NT2/D1 (cell line): ENCODE measurements around the gene ALMS1.

Source experiments
- DNase-seq: peaks from one replicate; pipeline ENCODE4 v3.0.0-alpha.2; 2011; ENCODE audit warnings: low read depth, low spot score
- H3K27me3 ChIP-seq: 2 replicates; pipeline ENCODE4 v1.6.0; 2011; ENCODE audit warnings: mild to moderate bottlenecking; ENCODE audit not compliant: insufficient read length, insufficient read depth
- H3K36me3 ChIP-seq: 2 replicates; pipeline ENCODE4 v1.6.1; 2011; ENCODE audit warnings: mild to moderate bottlenecking, low read length, mixed read lengths; ENCODE audit not compliant: insufficient read depth, insufficient read length
- H3K4me1 ChIP-seq: 2 replicates; pipeline ENCODE4 v1.5.1; 2011; ENCODE audit not compliant: insufficient read depth, insufficient read length
- H3K4me3 ChIP-seq: 2 replicates; pipeline ENCODE4 v1.5.1; 2011; ENCODE audit warnings: low read depth; ENCODE audit not compliant: insufficient read length
- H3K9ac ChIP-seq: 2 replicates; pipeline ENCODE4 v1.6.0; 2011; ENCODE audit warnings: low read depth; ENCODE audit not compliant: insufficient read length
- H3K9me3 ChIP-seq: 2 replicates; pipeline ENCODE4 v1.5.1; 2011; ENCODE audit warnings: mild to moderate bottlenecking, low read length; ENCODE audit not compliant: insufficient read depth
- SUZ12 ChIP-seq: IDR thresholded peaks from 2 replicates; pipeline ENCODE4 v1.6.1; 2011; ENCODE audit not compliant: insufficient read length, insufficient read depth; ENCODE audit errors: extremely low read depth
- YY1 ChIP-seq: IDR thresholded peaks from 2 replicates; pipeline ENCODE4 v1.6.1; 2011; ENCODE audit not compliant: insufficient read length, insufficient read depth
- ZNF274 ChIP-seq: IDR thresholded peaks from 2 replicates; pipeline ENCODE4 v1.6.1; 2011; ENCODE audit warnings: mild to moderate bottlenecking, low read depth, low read length

Gene ALMS1

DNA sequence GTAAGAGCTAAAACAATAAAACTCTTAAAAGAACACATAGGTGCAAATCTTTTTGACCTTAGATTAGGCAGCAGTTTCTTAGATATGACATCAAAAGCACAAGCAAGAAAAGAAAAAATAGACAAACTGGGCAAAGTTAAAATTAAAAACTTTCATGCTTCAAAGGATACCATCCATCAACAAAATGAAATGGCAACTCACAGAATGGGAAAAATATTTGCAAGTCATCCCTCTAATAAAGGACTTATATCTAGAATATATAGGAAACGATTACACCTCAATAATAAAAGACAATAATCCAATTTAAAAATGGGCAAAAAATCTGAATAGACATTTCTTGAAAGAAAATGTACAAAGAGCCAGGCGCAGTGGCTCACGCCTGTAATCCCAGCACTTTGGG lies 29.5 kb upstream of the ALMS1 start:
- H3K4me3 ChIP-seq, result no peak overlapping the region
- H3K4me1 ChIP-seq, result no peaks in the 10 kb centered on the region
- H3K9me3 ChIP-seq, result peaks cover 6% of the 10 kb centered on the region; the same call in 1 of the 2 replicates
- H3K9ac ChIP-seq, result no peak overlapping the region
- no peaks in the 10 kb centered on the region for H3K27me3 ChIP-seq
- no peak for TF ChIP-seq SUZ12
- no peak for TF ChIP-seq YY1
- TF ChIP-seq ZNF274, result no peak
- H3K36me3 ChIP-seq, result no peaks in the 10 kb centered on the region
- DNase-seq, result no peak

DNA sequence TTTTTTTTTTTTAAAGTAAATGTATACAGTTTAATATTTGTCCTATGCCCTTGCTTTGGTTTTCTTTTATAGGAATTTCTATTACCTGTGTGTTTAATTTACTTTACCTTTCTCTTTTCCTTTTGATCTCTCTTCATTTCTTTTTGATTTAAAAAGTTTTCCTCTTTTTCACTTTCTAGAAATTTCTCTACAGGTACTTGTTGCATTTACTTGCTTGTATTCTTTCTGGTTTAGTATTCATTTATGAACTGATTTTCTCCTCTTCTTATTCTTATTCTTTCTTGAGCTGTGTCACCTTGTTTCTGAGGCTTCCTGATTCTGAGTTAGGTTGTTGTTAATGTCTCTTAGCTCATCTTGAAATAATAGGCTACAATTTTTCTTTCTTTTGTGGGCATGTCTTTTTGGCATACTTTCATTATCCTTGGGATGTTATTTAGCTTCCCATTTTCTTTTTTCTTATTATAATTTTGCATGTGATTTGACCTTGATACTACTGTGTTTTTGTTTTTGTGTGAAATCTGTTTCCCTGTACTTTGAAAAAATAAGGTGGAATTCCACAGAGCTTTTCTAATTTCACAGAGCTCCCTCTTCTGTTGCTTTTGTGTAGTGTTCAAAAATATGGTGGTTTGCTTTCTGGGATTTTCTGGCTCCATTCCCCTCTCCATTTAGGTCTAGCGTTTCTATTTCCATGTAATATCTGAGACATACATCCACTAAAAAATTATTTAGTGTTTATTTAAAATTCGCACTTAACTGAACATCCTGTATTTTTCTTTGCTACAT lies 25.5 kb upstream of the ALMS1 start:
- DNase-seq, result no peak
- Histone ChIP-seq H3K9ac (no peak overlapping the region), H3K4me1 (no peaks in the 10 kb centered on the region), H3K9me3 (peaks cover 6% of the 10 kb centered on the region; the same call in 1 of the 2 replicates), H3K27me3 (no peaks in the 10 kb centered on the region), H3K4me3 (no peak overlapping the region), H3K36me3 (no peaks in the 10 kb centered on the region)
- TF ChIP-seq SUZ12 (no peak), YY1 (no peak), ZNF274 (no peak)

GRCh38 chr2:73366060-73366459 lies 19.6 kb upstream of the ALMS1 start:
- H3K36me3 ChIP-seq, result no peaks in the 10 kb centered on the region
- no peak for TF ChIP-seq SUZ12
- TF ChIP-seq YY1, result no peak
- TF ChIP-seq ZNF274, result no peak
- no peaks in the 10 kb centered on the region for H3K27me3 ChIP-seq
- H3K9me3 ChIP-seq, result no peaks in the 10 kb centered on the region
- H3K9ac ChIP-seq, result no peak overlapping the region
- no peaks in the 10 kb centered on the region for H3K4me1 ChIP-seq
- DNase-seq, result no peak
- H3K4me3 ChIP-seq, result no peak overlapping the region

GRCh38 chr2:73368781-73369180 lies 16.9 kb upstream of the ALMS1 start:
- no peaks in the 10 kb centered on the region; the same call in 1 of the 2 replicates for H3K9me3 ChIP-seq
- DNase-seq, result no peak
- TF ChIP-seq SUZ12, result no peak
- TF ChIP-seq YY1, result no peak
- TF ChIP-seq ZNF274, result no peak
- no peaks in the 10 kb centered on the region for H3K27me3 ChIP-seq
- no peak overlapping the region for H3K9ac ChIP-seq
- H3K36me3 ChIP-seq, result no peaks in the 10 kb centered on the region
- H3K4me3 ChIP-seq, result no peak overlapping the region
- H3K4me1 ChIP-seq, result no peaks in the 10 kb centered on the region

- DNase-seq, result no peak
- H3K36me3 ChIP-seq, result no peaks in the 10 kb centered on the region
- H3K4me1 ChIP-seq, result no peaks in the 10 kb centered on the region
- no peak for TF ChIP-seq YY1
- no peak for TF ChIP-seq ZNF274
- no peaks in the 10 kb centered on the region for H3K27me3 ChIP-seq
- H3K9me3 ChIP-seq, result no peaks in the 10 kb centered on the region; the same call in 1 of the 2 replicates
- H3K4me3 ChIP-seq, result no peak overlapping the region
- H3K9ac ChIP-seq, result no peak overlapping the region
Measured at GRCh38 chr2:73370348-73370747, 15.3 kb upstream of the ALMS1 start.

DNA sequence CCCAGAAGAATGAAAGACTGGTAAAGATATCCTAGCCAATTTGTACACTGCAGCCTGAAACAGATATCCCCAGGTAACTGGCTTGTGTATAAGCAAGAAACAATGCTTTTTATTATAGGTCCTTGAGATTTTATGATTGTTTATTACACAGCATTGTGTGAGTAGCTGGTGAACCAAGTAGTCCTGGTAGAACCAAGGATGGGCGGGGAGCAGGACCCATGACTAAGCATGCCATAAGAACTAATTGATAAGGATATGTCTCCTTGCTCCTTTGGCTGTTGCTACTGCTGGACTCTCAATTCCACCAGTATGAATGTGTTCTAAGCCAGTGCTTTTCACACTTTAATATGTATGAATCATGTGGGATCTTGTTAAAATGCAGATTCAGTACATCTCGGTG lies 12.3 kb upstream of the ALMS1 start:
- Histone ChIP-seq H3K4me3 (no peak overlapping the region), H3K36me3 (no peaks in the 10 kb centered on the region), H3K9ac (no peak overlapping the region), H3K4me1 (no peaks in the 10 kb centered on the region), H3K27me3 (no peaks in the 10 kb centered on the region), H3K9me3 (no peaks in the 10 kb centered on the region; the same call in 1 of the 2 replicates)
- no peak for DNase-seq
- TF ChIP-seq YY1 (no peak), ZNF274 (no peak)

DNA sequence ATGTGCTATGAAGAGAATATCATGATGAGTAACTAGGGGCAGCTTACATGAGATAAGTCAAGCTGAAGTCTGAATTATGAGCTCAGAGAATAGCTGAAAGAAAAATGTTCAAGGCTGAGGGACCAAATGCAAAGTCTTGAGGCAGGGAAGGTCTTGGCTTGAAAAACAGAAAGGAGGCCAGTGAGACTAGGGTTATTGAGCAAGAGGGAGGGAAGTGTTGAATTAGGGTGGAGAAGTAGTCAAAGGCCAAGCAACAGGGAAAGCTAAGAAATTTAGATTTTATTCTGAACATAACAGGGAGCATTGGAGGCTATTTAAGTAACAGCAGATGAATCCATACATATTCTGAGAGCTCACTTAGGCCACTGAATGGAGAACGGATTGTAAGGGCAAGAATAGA lies 11.4 kb upstream of the ALMS1 start:
- H3K4me3 ChIP-seq, result no peak overlapping the region
- no peaks in the 10 kb centered on the region; the same call in 1 of the 2 replicates for H3K9me3 ChIP-seq
- no peaks in the 10 kb centered on the region for H3K4me1 ChIP-seq
- no peak overlapping the region for H3K9ac ChIP-seq
- H3K36me3 ChIP-seq, result no peaks in the 10 kb centered on the region
- no peak for DNase-seq
- no peaks in the 10 kb centered on the region for H3K27me3 ChIP-seq
- TF ChIP-seq ZNF274 (no peak), YY1 (no peak), SUZ12 (no peak)
